Central memory CD8-positive, alpha-beta T cell (primary cell): ENCODE data around the gene LGALS3BP.
"Not testable (repeated sequence)": the region's sequence is repeated elsewhere in the genome, so short reads cannot be mapped to it uniquely, and the experiment has no call there.

ENCODE experiments used
- ATAC-seq: fragments of 150-1000 bp; cut with Tn5 transposase; replicated peaks from 2 replicates; pipeline ENCODE4 v1.10.0; 2022; ENCODE audit warnings: mild to moderate bottlenecking, moderate FRiP score, moderate number of reproducible peaks; ENCODE audit not compliant: poor library complexity, severe bottlenecking; ENCODE audit errors: extremely low read depth
- DNase-seq, 2 donors: peaks; one replicate each; pipeline ENCODE4 v3.0.0; 2021; ENCODE audit warnings: low spot score in 2 of 2
- H3K27ac Mint-ChIP-seq: one replicate; pipeline ENCODE4 v1.8.0; 2022; ENCODE audit warnings: low read depth, mild to moderate bottlenecking, moderate library complexity, mixed read lengths
- H3K27me3 Mint-ChIP-seq: one replicate; pipeline ENCODE4 v1.8.0; 2022; ENCODE audit warnings: mixed read lengths
- H3K36me3 Mint-ChIP-seq: one replicate; pipeline ENCODE4 v1.8.0; 2022; ENCODE audit warnings: mild to moderate bottlenecking, moderate library complexity, mixed read lengths; ENCODE audit not compliant: insufficient read depth
- H3K4me1 Mint-ChIP-seq: one replicate; pipeline ENCODE4 v1.8.0; 2022; ENCODE audit warnings: mixed read lengths
- H3K4me3 Mint-ChIP-seq: one replicate; pipeline ENCODE4 v1.8.0; 2022; ENCODE audit warnings: mild to moderate bottlenecking, moderate library complexity, mixed read lengths
- H3K9me3 Mint-ChIP-seq: one replicate; pipeline ENCODE4 v1.8.0; 2022; ENCODE audit warnings: mixed read lengths

LGALS3BP gene

DNA sequence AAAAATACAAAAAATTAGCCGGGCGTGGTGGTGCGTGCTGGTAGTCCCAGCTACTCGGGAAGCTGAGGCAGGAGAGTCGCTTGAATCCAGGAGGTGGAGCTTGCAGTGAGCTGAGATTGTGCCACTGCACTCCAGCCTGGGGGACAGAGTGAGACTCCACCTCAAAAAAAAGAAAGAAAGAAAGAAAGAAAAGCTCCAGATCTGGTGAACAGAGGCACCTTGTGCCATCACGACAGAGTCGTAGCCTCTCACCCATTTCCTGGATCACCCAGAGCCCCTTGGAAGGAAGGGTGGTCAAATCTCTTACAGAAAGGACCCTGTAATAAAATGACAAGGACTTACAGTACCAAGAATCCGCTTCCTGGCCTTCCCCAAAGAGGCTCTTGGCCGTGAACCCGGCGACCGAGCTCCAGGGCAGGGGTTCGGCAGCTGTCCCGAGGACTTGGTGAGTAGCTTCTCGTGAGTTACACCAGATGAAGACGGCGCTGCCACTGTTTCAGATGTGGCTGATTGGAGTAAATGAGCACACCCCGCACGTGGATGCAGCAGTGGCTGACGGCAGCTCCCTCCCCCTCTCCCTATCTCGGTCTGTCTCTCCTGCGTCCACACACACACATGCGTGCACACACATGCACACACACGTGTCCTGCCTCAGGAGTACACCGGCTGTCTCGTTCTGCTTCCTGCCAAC, 13.5 kb downstream of the LGALS3BP start:
- Mint-ChIP-seq H3K27ac (no peak overlapping the region), H3K9me3 (no peaks in the 10 kb centered on the region), H3K27me3 (no peaks in the 10 kb centered on the region), H3K4me1 (peaks cover 4% of the 10 kb centered on the region), H3K36me3 (peaks cover 1% of the 10 kb centered on the region), H3K4me3 (no peak overlapping the region)
- no peak for ATAC-seq
- DNase-seq = no peak

DNA sequence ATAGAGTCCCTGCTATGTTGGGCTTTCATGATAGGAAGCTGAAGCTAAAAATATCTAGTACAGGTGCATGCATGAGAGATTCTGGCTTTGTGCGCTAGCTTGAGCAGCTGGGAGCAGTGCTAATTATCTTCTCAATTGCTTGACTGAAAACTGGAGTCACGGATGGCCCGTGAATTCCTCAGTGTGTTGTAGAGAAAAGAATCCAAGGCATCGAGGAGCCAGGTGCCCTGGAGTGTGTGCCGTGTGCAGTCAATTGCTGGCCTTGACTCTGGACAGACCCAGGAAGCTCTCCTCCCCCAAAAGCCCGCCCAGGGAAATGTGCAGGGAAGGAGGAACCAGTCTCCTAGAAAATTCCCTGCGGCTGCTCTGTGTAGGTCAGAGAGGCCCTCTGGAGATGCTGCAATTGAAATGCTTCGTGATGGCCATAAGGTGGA, 14.2 kb downstream of the LGALS3BP start:
- peaks cover 1% of the 10 kb centered on the region for H3K36me3 Mint-ChIP-seq
- no peaks in the 10 kb centered on the region for H3K27me3 Mint-ChIP-seq
- H3K9me3 Mint-ChIP-seq = no peaks in the 10 kb centered on the region
- no peak for ATAC-seq
- H3K4me3 Mint-ChIP-seq = no peak overlapping the region
- H3K4me1 Mint-ChIP-seq = no peaks in the 10 kb centered on the region
- DNase-seq = no peak
- no peak overlapping the region for H3K27ac Mint-ChIP-seq

DNA sequence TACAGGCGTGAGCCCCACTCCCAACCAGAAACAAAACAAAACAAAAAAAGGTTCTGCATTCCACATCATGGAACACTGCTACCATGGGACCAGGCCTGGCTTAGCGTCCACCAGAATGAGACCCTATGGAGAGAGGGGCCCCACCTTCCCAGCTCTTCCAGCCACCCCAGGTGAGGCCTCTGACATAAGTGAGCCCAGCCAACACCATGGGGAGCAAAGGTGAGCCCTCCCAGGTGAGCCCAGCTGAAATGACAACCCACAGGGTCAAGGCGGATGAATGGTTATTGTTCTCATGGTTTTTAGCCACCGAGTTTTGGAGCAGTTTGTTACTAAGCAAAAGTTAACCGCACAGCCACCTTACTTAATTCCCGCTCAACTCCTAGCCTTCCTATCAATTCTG, 16.3 kb downstream of the LGALS3BP start:
- no peak for ATAC-seq
- no peak for DNase-seq
- Mint-ChIP-seq H3K9me3 (no peaks in the 10 kb centered on the region), H3K27me3 (peaks cover 7% of the 10 kb centered on the region), H3K4me3 (no peak overlapping the region), H3K36me3 (no peaks in the 10 kb centered on the region), H3K27ac (no peak overlapping the region), H3K4me1 (no peaks in the 10 kb centered on the region)

DNA sequence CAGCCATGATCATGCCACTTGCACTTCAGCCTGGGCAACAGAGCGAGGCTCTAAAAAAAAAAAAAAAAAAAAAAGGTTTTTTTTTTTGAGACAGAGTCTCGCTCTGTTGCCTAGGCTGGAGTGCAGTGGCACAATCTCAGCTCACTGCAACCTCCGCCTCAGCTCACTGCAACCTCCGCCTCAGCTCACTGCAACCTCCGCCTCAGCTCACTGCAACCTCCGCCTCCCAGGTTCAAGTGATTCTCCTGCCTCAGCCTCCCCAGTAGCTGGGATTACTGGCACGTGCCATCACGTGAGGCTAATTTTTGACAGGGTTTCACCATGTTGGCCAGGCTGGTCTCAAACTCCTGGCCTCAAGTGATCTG, 16.8 kb downstream of the LGALS3BP start:
- not testable (repeated sequence) for DNase-seq, H3K27ac Mint-ChIP-seq, H3K27me3 Mint-ChIP-seq, H3K9me3 Mint-ChIP-seq, H3K36me3 Mint-ChIP-seq, H3K4me3 Mint-ChIP-seq, ATAC-seq, H3K4me1 Mint-ChIP-seq

- Mint-ChIP-seq H3K27me3 (peaks cover 7% of the 10 kb centered on the region), H3K9me3 (no peaks in the 10 kb centered on the region), H3K4me3 (no peak overlapping the region), H3K36me3 (no peaks in the 10 kb centered on the region), H3K4me1 (no peaks in the 10 kb centered on the region), H3K27ac (no peak overlapping the region)
- no peak for ATAC-seq
- DNase-seq = no peak
These were observed 17.3 kb downstream of the LGALS3BP start for GRCh38 chr17:78962345-78962983.

- H3K9me3 Mint-ChIP-seq = no peaks in the 10 kb centered on the region
- no peak for DNase-seq
- no peak overlapping the region for H3K4me3 Mint-ChIP-seq
- no peak for ATAC-seq
- H3K27ac Mint-ChIP-seq = no peak overlapping the region
- H3K4me1 Mint-ChIP-seq = no peaks in the 10 kb centered on the region
- peaks cover 8% of the 10 kb centered on the region for H3K27me3 Mint-ChIP-seq
- no peaks in the 10 kb centered on the region for H3K36me3 Mint-ChIP-seq
These were observed 18.2 kb downstream of the LGALS3BP start for GRCh38 chr17:78961571-78961970.

DNA sequence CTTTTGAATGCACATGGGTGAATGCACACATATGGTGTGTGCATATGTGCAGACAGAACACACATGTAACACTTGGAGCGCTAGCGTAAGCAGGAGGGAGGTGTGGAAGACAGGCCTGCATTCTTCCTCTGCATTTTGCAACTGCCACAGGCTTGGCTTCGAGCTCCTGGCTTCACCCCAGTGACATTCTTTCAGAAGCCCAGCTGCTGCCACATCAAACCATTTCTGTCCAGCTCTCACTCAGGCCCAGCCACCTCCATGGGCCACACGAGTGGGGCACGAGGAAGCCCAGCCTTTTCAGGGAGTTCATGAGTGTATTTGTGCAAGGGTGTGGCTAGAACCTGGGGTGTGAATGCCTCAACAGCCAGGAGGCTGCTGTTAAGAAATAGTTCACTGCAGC, 18.8 kb downstream of the LGALS3BP start:
- no peak overlapping the region for H3K27ac Mint-ChIP-seq
- no peaks in the 10 kb centered on the region for H3K9me3 Mint-ChIP-seq
- ATAC-seq = no peak
- H3K36me3 Mint-ChIP-seq = no peaks in the 10 kb centered on the region
- peaks cover 14% of the 10 kb centered on the region for H3K27me3 Mint-ChIP-seq
- DNase-seq = no peak
- no peaks in the 10 kb centered on the region for H3K4me1 Mint-ChIP-seq
- H3K4me3 Mint-ChIP-seq = no peak overlapping the region

GRCh38 chr17:78959803-78960202, 19.9 kb downstream of the LGALS3BP start:
- no peak for ATAC-seq
- no peak for DNase-seq
- Mint-ChIP-seq H3K4me1 (no peaks in the 10 kb centered on the region), H3K27me3 (peaks cover 20% of the 10 kb centered on the region), H3K36me3 (no peaks in the 10 kb centered on the region), H3K9me3 (no peaks in the 10 kb centered on the region), H3K27ac (no peak overlapping the region), H3K4me3 (no peak overlapping the region)

- ATAC-seq (no peak), DNase-seq (no peak)
- peaks cover 29% of the 10 kb centered on the region for H3K27me3 Mint-ChIP-seq
- no peak overlapping the region for H3K4me3 Mint-ChIP-seq
- H3K4me1 Mint-ChIP-seq = no peaks in the 10 kb centered on the region
- no peaks in the 10 kb centered on the region for H3K9me3 Mint-ChIP-seq
- no peak overlapping the region for H3K27ac Mint-ChIP-seq
- H3K36me3 Mint-ChIP-seq = no peaks in the 10 kb centered on the region
These were observed 21.0 kb downstream of the LGALS3BP start for GRCh38 chr17:78958641-78959127.

GRCh38 chr17:78957128-78957527, 22.6 kb downstream of the LGALS3BP start:
- Mint-ChIP-seq H3K36me3 (no peaks in the 10 kb centered on the region), H3K4me3 (no peak overlapping the region), H3K27me3 (peaks cover 38% of the 10 kb centered on the region), H3K9me3 (no peaks in the 10 kb centered on the region), H3K4me1 (no peaks in the 10 kb centered on the region), H3K27ac (no peak overlapping the region)
- ATAC-seq = no peak
- no peak for DNase-seq

- Mint-ChIP-seq H3K9me3 (no peaks in the 10 kb centered on the region), H3K4me3 (no peak overlapping the region), H3K27me3 (peaks cover 38% of the 10 kb centered on the region), H3K4me1 (no peaks in the 10 kb centered on the region), H3K27ac (no peak overlapping the region), H3K36me3 (no peaks in the 10 kb centered on the region)
- DNase-seq (no peak), ATAC-seq (no peak)
These were observed 23.5 kb downstream of the LGALS3BP start for GRCh38 chr17:78956254-78956653.

- no peaks in the 10 kb centered on the region for H3K4me1 Mint-ChIP-seq
- H3K4me3 Mint-ChIP-seq = no peak overlapping the region
- ATAC-seq = no peak
- no peaks in the 10 kb centered on the region for H3K9me3 Mint-ChIP-seq
- no peaks in the 10 kb centered on the region for H3K36me3 Mint-ChIP-seq
- peaks cover 38% of the 10 kb centered on the region for H3K27me3 Mint-ChIP-seq
- no peak for DNase-seq
- H3K27ac Mint-ChIP-seq = no peak overlapping the region
These were observed 25.0 kb downstream of the LGALS3BP start for GRCh38 chr17:78954684-78955083.
